OCI-LY7 (cell line): ENCODE results near the gene LDLRAD4. TPM values are rescaled to one million over a fixed set of nuclear protein-coding genes. Genes with fewer than 3 reads are reported as not detected.

Experiments used
- BruUV-seq: library from RNA; stranded (reverse); fragments of 400-500 nt; replicated peaks from 2 replicates; lab custom pipeline; 2021; lab: Mats Ljungman, UMichigan
- CTCF ChIA-PET: fragments of 300-600 bp; sonication (Branson Sonifier 250); formaldehyde crosslinking; loops from one replicate; lab custom pipeline; 2022; ENCODE audit warnings: antibody characterized with exemption; ENCODE audit not compliant: unreplicated experiment; lab: Charles Lee
- POLR2A ChIA-PET: fragments of 300-600 bp; sonication (Branson Sonifier 250); formaldehyde crosslinking; loops from one replicate; lab custom pipeline; 2022; ENCODE audit warnings: antibody characterized with exemption; lab: Charles Lee
- DNase-seq: peaks from one replicate; pipeline ENCODE4 v3.0.0-alpha.2; 2015; ENCODE audit warnings: low spot score
- H2AFZ ChIP-seq: fragments of 200-600 bp; sonication (generic), shearing (Covaris generic); 2 replicates; pipeline ENCODE4 v1.6.1; 2014; ENCODE audit warnings: mild to moderate bottlenecking, antibody characterized with exemption, low read length, moderate library complexity
- H3K27ac ChIP-seq: fragments of 200-600 bp; sonication (generic); 2 replicates; pipeline ENCODE4 v1.5.1; 2014; ENCODE audit warnings: mixed run types, low read depth, mild to moderate bottlenecking, moderate library complexity, low read length, inconsistent platforms; ENCODE audit not compliant: poor library complexity, severe bottlenecking
- H3K36me3 ChIP-seq: fragments of 200-600 bp; sonication (generic); 2 replicates; pipeline ENCODE4 v1.6.1; 2014; ENCODE audit warnings: mild to moderate bottlenecking, antibody characterized with exemption, low read length, moderate library complexity, mixed read lengths; ENCODE audit not compliant: insufficient read depth
- H3K4me1 ChIP-seq: fragments of 200-600 bp; sonication (generic); 2 replicates; pipeline ENCODE4 v1.5.1; 2014; ENCODE audit warnings: mild to moderate bottlenecking, low read length; ENCODE audit not compliant: insufficient read depth, poor library complexity, severe bottlenecking
- H3K4me2 ChIP-seq: fragments of 200-600 bp; sonication (generic); 2 replicates; pipeline ENCODE4 v1.6.1; 2014; ENCODE audit warnings: mild to moderate bottlenecking, low read length
- H3K4me3 ChIP-seq: fragments of 200-600 bp; sonication (generic); 2 replicates; pipeline ENCODE4 v1.5.1; 2014; ENCODE audit warnings: mild to moderate bottlenecking, low read depth, low read length; ENCODE audit not compliant: poor library complexity, severe bottlenecking
- H3K79me2 ChIP-seq: fragments of 200-600 bp; sonication (generic); 2 replicates; pipeline ENCODE4 v1.6.1; 2016; ENCODE audit warnings: low read depth, mild to moderate bottlenecking, low read length, moderate library complexity, mixed read lengths; ENCODE audit not compliant: insufficient read depth
- H3K9me2 ChIP-seq: fragments of 200-600 bp; sonication (generic); 2 replicates; pipeline ENCODE4 v1.6.1; 2016; ENCODE audit warnings: mild to moderate bottlenecking, low read length, mixed read lengths; ENCODE audit not compliant: insufficient read depth
- H3K9me3 ChIP-seq: fragments of 200-600 bp; sonication (generic); 2 replicates; pipeline ENCODE4 v1.6.1; 2014; ENCODE audit warnings: mild to moderate bottlenecking, mixed run types, low read length, mixed read lengths
- H4K20me1 ChIP-seq: fragments of 200-600 bp; sonication (generic); 2 replicates; pipeline ENCODE4 v1.6.1; 2014; ENCODE audit warnings: mild to moderate bottlenecking, antibody characterized with exemption, low read length, moderate library complexity, mixed read lengths; ENCODE audit not compliant: insufficient read depth
- CTCF ChIP-seq: fragments of 200-600 bp; sonication (generic); conservative IDR thresholded peaks from 2 replicates; pipeline ENCODE4 v1.5.1; 2014; ENCODE audit warnings: mild to moderate bottlenecking, antibody characterized with exemption, low read length, moderate library complexity, mixed read lengths
- EZH2phosphoT487 ChIP-seq: fragments of 200-600 bp; sonication (generic); IDR thresholded peaks from 2 replicates; pipeline ENCODE4 v1.6.1; 2018; ENCODE audit warnings: low read depth, borderline replicate concordance, mild to moderate bottlenecking, mixed run types, antibody characterized with exemption, low read length, moderate library complexity, mixed read lengths
- intact Hi-C: fragments of 100-400 bp; cut with micrococcal nuclease; formaldehyde crosslinking; loops from one replicate; pipeline ENCODE4 v1.10.0; 2022; ENCODE audit not compliant: unreplicated experiment
- total RNA-seq, 2 experiments: library from RNA; depleted of rRNA in 1 of 2; stranded (reverse); fragments of >200 nt in 1 of 2; shearing (Covaris generic) in 1 of 2; gene quantifications; 2 replicates each; pipeline ENCODE4 v1.2.3, GENCODE V29; 2014 to 2022

Gene LDLRAD4
- total RNA-seq, 2 experiments from 2014 or later, result 26.2 to 43.8 TPM

GRCh38 chr18:13315000-13315399 lies 96.4 kb downstream of the LDLRAD4 start:
- Histone ChIP-seq H3K4me2 (no peak overlapping the region), H3K36me3 (no peaks in the 10 kb centered on the region), H4K20me1 (no peaks in the 10 kb centered on the region), H3K9me2 (no peaks in the 10 kb centered on the region), H3K79me2 (no peaks in the 10 kb centered on the region), H2AFZ (no peak overlapping the region), H3K27ac (no peak overlapping the region), H3K4me1 (no peaks in the 10 kb centered on the region), H3K9me3 (0 out of 2 replicates have a peak, but pooled peaks cover 8% of the 10 kb centered on the region), H3K4me3 (no peak overlapping the region)
- CTCF ChIA-PET, result no interaction called here
- TF ChIP-seq EZH2phosphoT487 (no peak), CTCF (no peak)
- BruUV-seq, result no TSS peak
- DNase-seq, result no peak
- intact Hi-C loops, result no loop called here
- POLR2A ChIA-PET, result no interaction called here

GRCh38 chr18:13316063-13316462 lies 97.5 kb downstream of the LDLRAD4 start:
- Histone ChIP-seq H3K36me3 (no peaks in the 10 kb centered on the region), H2AFZ (no peak overlapping the region), H3K79me2 (no peaks in the 10 kb centered on the region), H3K9me2 (no peaks in the 10 kb centered on the region), H3K27ac (no peak overlapping the region), H3K4me1 (no peaks in the 10 kb centered on the region), H3K9me3 (0 out of 2 replicates have a peak, but pooled peaks cover 8% of the 10 kb centered on the region), H3K4me3 (no peak overlapping the region), H3K4me2 (no peak overlapping the region), H4K20me1 (no peaks in the 10 kb centered on the region)
- no TSS peak for BruUV-seq
- ChIA-PET CTCF (no interaction called here), POLR2A (no interaction called here)
- no peak for TF ChIP-seq EZH2phosphoT487
- intact Hi-C loops, result no loop called here
- peak; percentile 11 for DNase-seq

GRCh38 chr18:13317801-13318200 lies 99.2 kb downstream of the LDLRAD4 start:
- no peak overlapping the region for H2AFZ ChIP-seq
- intact Hi-C loops, result no loop called here
- 0 out of 2 replicates have a peak, but pooled peaks cover 8% of the 10 kb centered on the region for H3K9me3 ChIP-seq
- H3K4me1 ChIP-seq, result no peaks in the 10 kb centered on the region
- no TSS peak for BruUV-seq
- H3K4me2 ChIP-seq, result no peak overlapping the region
- ChIA-PET POLR2A (no interaction called here), CTCF (no interaction called here)
- no peak overlapping the region for H3K27ac ChIP-seq
- no peaks in the 10 kb centered on the region for H4K20me1 ChIP-seq
- no peak overlapping the region for H3K4me3 ChIP-seq
- H3K9me2 ChIP-seq, result no peaks in the 10 kb centered on the region
- no peaks in the 10 kb centered on the region for H3K79me2 ChIP-seq
- H3K36me3 ChIP-seq, result no peaks in the 10 kb centered on the region
- TF ChIP-seq CTCF (no peak), EZH2phosphoT487 (no peak)
- DNase-seq, result no peak
